Effector memory CD4-positive, alpha-beta T cell (primary cell): Measurements from ENCODE around the gene MIDN.
A peak's percentile ranks its signal among the peaks of the same experiment; 100 is the strongest.

ENCODE experiments used
- DNase-seq, 3 donors: peaks; one replicate each; pipeline ENCODE4 v3.0.0-alpha.2; 2020
- H3K27ac ChIP-seq: 2 replicates; pipeline ENCODE4 v1.7.0; 2013; ENCODE audit warnings: mild to moderate bottlenecking, low read length, moderate library complexity; ENCODE audit not compliant: insufficient read depth, poor library complexity, severe bottlenecking
- H3K27me3 ChIP-seq: replicated peaks from 2 replicates; pipeline ENCODE4 v1.7.0; 2013; ENCODE audit warnings: mild to moderate bottlenecking, low read length; ENCODE audit not compliant: insufficient read depth, control insufficient read depth, poor library complexity, severe bottlenecking
- H3K36me3 ChIP-seq: 2 replicates; pipeline ENCODE4 v1.7.0; 2013; ENCODE audit warnings: mild to moderate bottlenecking, low read length, moderate library complexity; ENCODE audit not compliant: control insufficient read depth, insufficient read depth
- H3K4me1 ChIP-seq: 2 replicates; pipeline ENCODE4 v1.7.0; 2013; ENCODE audit warnings: low read length, mild to moderate bottlenecking; ENCODE audit not compliant: control insufficient read depth, insufficient read depth, poor library complexity, severe bottlenecking
- H3K4me3 ChIP-seq: 2 replicates; pipeline ENCODE4 v1.7.0; 2013; ENCODE audit warnings: low read length, low read depth, mild to moderate bottlenecking; ENCODE audit not compliant: insufficient read depth, poor library complexity, severe bottlenecking
- H3K9me3 ChIP-seq: 2 replicates; pipeline ENCODE4 v1.7.0; 2013; ENCODE audit warnings: mild to moderate bottlenecking, low read length, moderate library complexity; ENCODE audit not compliant: control insufficient read depth

The MIDN gene

GRCh38 chr19:1254081-1254527, 5.7 kb downstream of the MIDN start:
- Histone ChIP-seq H3K27ac (peak overlapping the region; percentile 89), H3K9me3 (no peaks in the 10 kb centered on the region), H3K36me3 (peaks cover 48% of the 10 kb centered on the region), H3K27me3 (no peaks in the 10 kb centered on the region), H3K4me3 (peak overlapping the region; percentile 96), H3K4me1 (peaks cover 69% of the 10 kb centered on the region)
- DNase-seq, result no peak

GRCh38 chr19:1254530-1255185, 6.3 kb downstream of the MIDN start:
- no peak for DNase-seq
- Histone ChIP-seq H3K36me3 (peaks cover 48% of the 10 kb centered on the region), H3K27me3 (no peaks in the 10 kb centered on the region), H3K27ac (no peak overlapping the region), H3K9me3 (no peaks in the 10 kb centered on the region), H3K4me3 (no peak overlapping the region), H3K4me1 (peaks cover 72% of the 10 kb centered on the region)

GRCh38 chr19:1255186-1256161, 7.1 kb downstream of the MIDN start:
- Histone ChIP-seq H3K36me3 (peaks cover 48% of the 10 kb centered on the region), H3K9me3 (no peaks in the 10 kb centered on the region), H3K27ac (no peak overlapping the region), H3K4me3 (no peak overlapping the region), H3K4me1 (peaks cover 80% of the 10 kb centered on the region), H3K27me3 (no peaks in the 10 kb centered on the region)
- DNase-seq, result no peak

GRCh38 chr19:1256646-1257474, 8.5 kb downstream of the MIDN start:
- peaks cover 48% of the 10 kb centered on the region for H3K36me3 ChIP-seq
- peak overlapping the region; percentile 11 for H3K27ac ChIP-seq
- H3K27me3 ChIP-seq, result no peaks in the 10 kb centered on the region
- H3K4me3 ChIP-seq, result no peak overlapping the region
- peaks cover 83% of the 10 kb centered on the region for H3K4me1 ChIP-seq
- DNase-seq, result no peak
- no peaks in the 10 kb centered on the region for H3K9me3 ChIP-seq

- Histone ChIP-seq H3K4me1 (peaks cover 83% of the 10 kb centered on the region), H3K27ac (peak overlapping the region; percentile 97), H3K27me3 (no peaks in the 10 kb centered on the region), H3K4me3 (no peak overlapping the region), H3K36me3 (peaks cover 48% of the 10 kb centered on the region), H3K9me3 (no peaks in the 10 kb centered on the region)
- no peak for DNase-seq
Observed at GRCh38 chr19:1257475-1258162, 9.2 kb downstream of the MIDN start.

GRCh38 chr19:1258163-1258492, 9.7 kb downstream of the MIDN start:
- Histone ChIP-seq H3K27ac (peak overlapping the region; percentile 97), H3K4me3 (no peak overlapping the region), H3K27me3 (no peaks in the 10 kb centered on the region), H3K4me1 (peaks cover 83% of the 10 kb centered on the region), H3K9me3 (no peaks in the 10 kb centered on the region), H3K36me3 (peaks cover 48% of the 10 kb centered on the region)
- no peak for DNase-seq

GRCh38 chr19:1258707-1259205, 10.4 kb downstream of the MIDN start:
- H3K27ac ChIP-seq, result peak overlapping the region; percentile 97
- peak overlapping the region; percentile 39 for H3K4me3 ChIP-seq
- H3K27me3 ChIP-seq, result no peaks in the 10 kb centered on the region
- peaks cover 77% of the 10 kb centered on the region for H3K4me1 ChIP-seq
- H3K36me3 ChIP-seq, result peaks cover 44% of the 10 kb centered on the region
- DNase-seq, result no peak
- no peaks in the 10 kb centered on the region for H3K9me3 ChIP-seq

GRCh38 chr19:1259206-1259875, 11.0 kb downstream of the MIDN start:
- Histone ChIP-seq H3K9me3 (no peaks in the 10 kb centered on the region), H3K36me3 (peaks cover 38% of the 10 kb centered on the region), H3K27ac (peak overlapping the region; percentile 97), H3K4me1 (peaks cover 71% of the 10 kb centered on the region), H3K27me3 (no peaks in the 10 kb centered on the region), H3K4me3 (peak overlapping the region; percentile 39)
- DNase-seq, result peak; percentile 59 to 68 (median 60)
